Measurements from ENCODE around the gene AKR1B1.

DNA sequence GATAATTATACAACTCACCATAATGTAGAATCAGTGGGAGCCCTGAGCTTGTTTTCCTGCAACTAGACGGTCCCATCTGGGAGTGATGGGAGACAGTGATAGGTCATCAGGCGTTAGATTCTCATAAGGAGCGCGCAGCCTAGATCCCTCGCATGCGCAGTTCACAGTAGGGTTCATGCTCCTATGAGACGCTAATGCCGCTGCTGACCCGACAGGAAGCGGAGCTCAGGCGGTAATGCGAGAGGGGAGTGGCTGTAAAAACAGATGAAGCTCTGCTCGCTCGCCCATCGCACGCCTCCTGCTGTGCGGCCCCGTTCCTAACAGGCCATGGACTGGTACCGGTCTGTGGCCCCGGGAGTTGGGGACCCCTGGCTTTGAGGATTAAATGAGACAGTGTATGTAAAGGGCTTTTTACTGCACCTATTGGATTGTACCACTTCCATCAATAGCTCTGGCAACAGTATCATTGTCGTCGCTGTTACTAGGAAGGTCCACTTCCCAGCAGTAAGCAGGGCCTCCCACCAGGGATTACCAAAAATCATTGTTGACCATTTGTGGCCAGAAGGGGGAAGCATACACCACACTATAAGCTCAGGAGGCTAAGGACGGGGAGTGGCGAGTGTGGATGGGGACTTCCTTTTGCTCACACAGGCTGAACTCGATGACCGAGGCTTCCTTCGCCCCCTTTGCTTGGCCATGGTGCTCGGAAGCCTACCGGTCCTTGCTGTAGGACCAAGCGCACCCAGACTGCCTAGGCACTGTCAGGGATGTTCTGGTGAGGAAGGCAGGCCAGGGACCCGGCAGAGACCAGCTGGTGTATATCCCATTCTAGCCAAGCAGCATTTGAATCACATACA lies 26.4 kb downstream of the AKR1B1 start:
- peak; percentile 85 for TF ChIP-seq CTCF (conservative IDR thresholded peaks at IDR 0.05; ENCODE audit: low read length)
- TF ChIP-seq EZH2phosphoT487 (IDR thresholded peaks at IDR 0.05; ENCODE audit: borderline replicate concordance, low read depth, low read length), result no peak

Measured in OCI-LY7 (cell line).